Fibroblast of the aortic adventitia (primary cell): Measurements from ENCODE around the gene TTLL7. TPM values are rescaled to one million over a fixed set of nuclear protein-coding genes. Genes with fewer than 3 reads are reported as not detected.
A peak's percentile ranks its signal among the peaks of the same experiment; 100 is the strongest.

ENCODE experiments used
- DNase-seq: peaks from one replicate; pipeline ENCODE4 v3.0.0-alpha.2; 2010; ENCODE audit warnings: low read depth
- H3K4me3 ChIP-seq: 2 replicates; pipeline ENCODE4 v1.5.1; 2011; ENCODE audit warnings: low read depth, mild to moderate bottlenecking, control low read depth, low read length, moderate library complexity
- CTCF ChIP-seq: IDR thresholded peaks from 2 replicates; pipeline ENCODE4 v1.5.1; 2011; ENCODE audit warnings: mild to moderate bottlenecking, low read length, control low read depth, inconsistent platforms; ENCODE audit not compliant: insufficient read depth
- total RNA-seq: library from RNA; depleted of rRNA; stranded (reverse); fragments of >200 nt; gene quantifications from 2 replicates; pipeline ENCODE4 v1.2.3, GENCODE V29; 2012; ENCODE audit warnings: low replicate concordance

TTLL7 gene
- total RNA-seq, 1 donor = 20.9 TPM

- DNase-seq = peak; percentile 63
Observed at GRCh38 chr1:83901547-83902155, 97.3 kb downstream of the TTLL7 start.

GRCh38 chr1:83900524-83900923, 98.4 kb downstream of the TTLL7 start:
- DNase-seq = peak; percentile 34
- no peak for TF ChIP-seq CTCF
- H3K4me3 ChIP-seq = no peak overlapping the region

More at GRCh38 chr1:83901547-83902155, 97.3 kb downstream of the TTLL7 start:
- TF ChIP-seq CTCF = no peak
- H3K4me3 ChIP-seq = no peak overlapping the region

GRCh38 chr1:83897516-83897915, 101.4 kb downstream of the TTLL7 start:
- no peak for TF ChIP-seq CTCF
- DNase-seq = no peak
- H3K4me3 ChIP-seq = no peak overlapping the region

- no peak for TF ChIP-seq CTCF
- no peak for DNase-seq
- H3K4me3 ChIP-seq = no peak overlapping the region
Observed at GRCh38 chr1:83896299-83896698, 102.6 kb downstream of the TTLL7 start.

- H3K4me3 ChIP-seq = no peak overlapping the region
- DNase-seq = peak; percentile 59
- TF ChIP-seq CTCF = no peak
Observed at GRCh38 chr1:83889707-83890106, 109.2 kb downstream of the TTLL7 start.

- H3K4me3 ChIP-seq = no peak overlapping the region
- DNase-seq = no peak
- no peak for TF ChIP-seq CTCF
Observed at GRCh38 chr1:83887483-83887882, 111.4 kb downstream of the TTLL7 start.

GRCh38 chr1:83883979-83884378, 115.0 kb downstream of the TTLL7 start:
- no peak overlapping the region for H3K4me3 ChIP-seq
- no peak for DNase-seq
- no peak for TF ChIP-seq CTCF
